Brain microvascular endothelial cell (primary cell): ENCODE data around the gene ACOD1.
A peak's percentile ranks its signal among the peaks of the same experiment; 100 is the strongest.

Experiments
- DNase-seq: peaks from one replicate; pipeline ENCODE4 v3.0.0-alpha.2; 2020
- H3K27ac ChIP-seq: fragments of 250-450 bp; sonication (Bioruptor Pico); 2 replicates; pipeline ENCODE4 v1.5.1; 2020; ENCODE audit warnings: mild to moderate bottlenecking, moderate library complexity
- H3K27me3 ChIP-seq: fragments of 250-450 bp; sonication (Bioruptor Pico); replicated peaks from 2 replicates; pipeline ENCODE4 v1.5.1; 2020; ENCODE audit warnings: mild to moderate bottlenecking
- H3K36me3 ChIP-seq: fragments of 250-450 bp; sonication (Bioruptor Pico); replicated peaks from 2 replicates; pipeline ENCODE4 v1.5.1; 2020; ENCODE audit warnings: mild to moderate bottlenecking
- H3K4me3 ChIP-seq: 2 replicates; pipeline ENCODE4 v1.5.1; 2011; ENCODE audit warnings: low read depth, mild to moderate bottlenecking, control low read depth, low read length, moderate library complexity
- CTCF ChIP-seq: IDR thresholded peaks from 2 replicates; pipeline ENCODE4 v1.5.1; 2011; ENCODE audit warnings: low read depth, mild to moderate bottlenecking, moderate library complexity, low read length, control low read depth, inconsistent platforms; ENCODE audit errors: missing control alignments
- in situ Hi-C: cut with HindIII; loops from 2 replicates; pipeline ENCODE4 v1.10.0; 2017; ENCODE audit warnings: low sequenced_read_pairs, low pct_ligation_motif_present

ACOD1 gene

GRCh38 chr13:76973920-76974617 lies 25.8 kb downstream of the ACOD1 start:
- no peak overlapping the region for H3K27ac ChIP-seq
- no peak overlapping the region for H3K4me3 ChIP-seq
- in situ Hi-C loops = no loop called here
- H3K27me3 ChIP-seq = no peaks in the 10 kb centered on the region
- H3K36me3 ChIP-seq = no peaks in the 10 kb centered on the region
- DNase-seq = no peak
- TF ChIP-seq CTCF = no peak

- no peak for DNase-seq
- H3K4me3 ChIP-seq = no peak overlapping the region
- H3K27ac ChIP-seq = no peak overlapping the region
- TF ChIP-seq CTCF = no peak
- in situ Hi-C loops = no loop called here
- no peaks in the 10 kb centered on the region for H3K36me3 ChIP-seq
- no peaks in the 10 kb centered on the region for H3K27me3 ChIP-seq
Observed at GRCh38 chr13:76974618-76974975, 26.3 kb downstream of the ACOD1 start.

GRCh38 chr13:76975863-76976262 lies 27.6 kb downstream of the ACOD1 start:
- H3K4me3 ChIP-seq = no peak overlapping the region
- no peak for TF ChIP-seq CTCF
- H3K27me3 ChIP-seq = no peaks in the 10 kb centered on the region
- no peaks in the 10 kb centered on the region for H3K36me3 ChIP-seq
- no peak overlapping the region for H3K27ac ChIP-seq
- in situ Hi-C loops = no loop called here
- no peak for DNase-seq

GRCh38 chr13:76976490-76976889 lies 28.2 kb downstream of the ACOD1 start:
- in situ Hi-C loops = no loop called here
- no peak for TF ChIP-seq CTCF
- no peaks in the 10 kb centered on the region for H3K27me3 ChIP-seq
- H3K36me3 ChIP-seq = no peaks in the 10 kb centered on the region
- no peak overlapping the region for H3K27ac ChIP-seq
- peak; percentile 36 for DNase-seq
- no peak overlapping the region for H3K4me3 ChIP-seq

- TF ChIP-seq CTCF = no peak
- no peaks in the 10 kb centered on the region for H3K27me3 ChIP-seq
- no peak overlapping the region for H3K4me3 ChIP-seq
- H3K36me3 ChIP-seq = no peaks in the 10 kb centered on the region
- in situ Hi-C loops = no loop called here
- DNase-seq = no peak
- no peak overlapping the region for H3K27ac ChIP-seq
Observed at GRCh38 chr13:76976929-76977328, 28.6 kb downstream of the ACOD1 start.
